Epithelial cell of proximal tubule (primary cell): Measurements from ENCODE around the gene OR2T1. TPM values are rescaled to one million over a fixed set of nuclear protein-coding genes. Genes with fewer than 3 reads are reported as not detected.

Source experiments
- DNase-seq: peaks from one replicate; pipeline ENCODE4 v3.0.0-alpha.2; 2011; ENCODE audit warnings: low read depth
- H3K4me3 ChIP-seq: 2 replicates; pipeline ENCODE4 v1.5.1; 2011; ENCODE audit warnings: low read depth, mild to moderate bottlenecking, low read length
- total RNA-seq: library from RNA; depleted of rRNA; stranded (reverse); fragments of >200 nt; gene quantifications from 2 replicates; pipeline ENCODE4 v1.2.3, GENCODE V29; 2015
- TF ChIP-seq, protein P1 (sequence below): conservative IDR thresholded peaks from 2 replicates; pipeline ENCODE4 v1.5.1; 2012; ENCODE audit warnings: low read depth, mild to moderate bottlenecking, low read length

The OR2T1 gene, protein sequence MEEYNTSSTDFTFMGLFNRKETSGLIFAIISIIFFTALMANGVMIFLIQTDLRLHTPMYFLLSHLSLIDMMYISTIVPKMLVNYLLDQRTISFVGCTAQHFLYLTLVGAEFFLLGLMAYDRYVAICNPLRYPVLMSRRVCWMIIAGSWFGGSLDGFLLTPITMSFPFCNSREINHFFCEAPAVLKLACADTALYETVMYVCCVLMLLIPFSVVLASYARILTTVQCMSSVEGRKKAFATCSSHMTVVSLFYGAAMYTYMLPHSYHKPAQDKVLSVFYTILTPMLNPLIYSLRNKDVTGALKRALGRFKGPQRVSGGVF
- total RNA-seq = not detected in 2 replicates

DNA sequence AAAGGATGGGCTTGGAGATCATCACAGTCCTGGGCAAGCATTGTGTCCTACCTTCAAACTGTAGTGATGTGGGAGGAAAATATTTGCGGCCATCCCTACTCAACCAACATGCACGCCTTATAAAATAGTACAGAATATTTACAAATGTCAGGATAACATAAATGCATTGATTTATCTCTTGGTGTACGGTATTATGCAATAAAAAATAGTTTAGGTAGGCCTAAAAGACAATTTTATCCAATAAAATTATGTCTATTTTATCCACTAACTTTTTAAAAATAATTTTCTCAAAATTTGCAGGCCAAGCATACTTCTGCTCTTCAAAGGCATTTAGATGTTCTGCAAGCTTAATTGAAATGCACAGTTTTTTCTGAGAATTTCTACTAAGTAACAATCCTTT is at the start of gene OR2T1:
TSS of gene OR2T1 (plus strand) at position 301 of the 400 bp plus-strand sequence. CDS start 3,100 bp downstream, outside the sequence.
- no peak for DNase-seq

DNA sequence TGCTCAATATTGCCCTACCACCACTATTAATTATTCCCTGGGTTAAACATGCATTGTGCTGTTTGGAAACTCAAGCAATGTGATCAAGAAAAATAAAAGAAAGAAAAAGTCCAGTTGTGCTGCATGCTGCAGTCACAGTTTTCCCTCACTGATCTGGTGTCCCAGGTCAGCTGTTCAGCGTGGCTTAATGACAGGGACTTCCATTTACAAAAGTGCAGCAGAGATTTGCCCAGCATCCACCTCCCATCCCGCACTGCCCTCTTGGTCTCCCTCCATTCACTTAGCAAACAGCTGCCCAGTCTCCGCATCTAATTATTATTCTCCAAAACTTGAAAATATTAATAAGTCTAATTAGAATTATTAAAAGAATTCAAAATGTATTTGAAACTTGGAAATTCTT is 43.4 kb upstream of the OR2T1 start:
- no peak for DNase-seq
- TF ChIP-seq, protein P1, sequence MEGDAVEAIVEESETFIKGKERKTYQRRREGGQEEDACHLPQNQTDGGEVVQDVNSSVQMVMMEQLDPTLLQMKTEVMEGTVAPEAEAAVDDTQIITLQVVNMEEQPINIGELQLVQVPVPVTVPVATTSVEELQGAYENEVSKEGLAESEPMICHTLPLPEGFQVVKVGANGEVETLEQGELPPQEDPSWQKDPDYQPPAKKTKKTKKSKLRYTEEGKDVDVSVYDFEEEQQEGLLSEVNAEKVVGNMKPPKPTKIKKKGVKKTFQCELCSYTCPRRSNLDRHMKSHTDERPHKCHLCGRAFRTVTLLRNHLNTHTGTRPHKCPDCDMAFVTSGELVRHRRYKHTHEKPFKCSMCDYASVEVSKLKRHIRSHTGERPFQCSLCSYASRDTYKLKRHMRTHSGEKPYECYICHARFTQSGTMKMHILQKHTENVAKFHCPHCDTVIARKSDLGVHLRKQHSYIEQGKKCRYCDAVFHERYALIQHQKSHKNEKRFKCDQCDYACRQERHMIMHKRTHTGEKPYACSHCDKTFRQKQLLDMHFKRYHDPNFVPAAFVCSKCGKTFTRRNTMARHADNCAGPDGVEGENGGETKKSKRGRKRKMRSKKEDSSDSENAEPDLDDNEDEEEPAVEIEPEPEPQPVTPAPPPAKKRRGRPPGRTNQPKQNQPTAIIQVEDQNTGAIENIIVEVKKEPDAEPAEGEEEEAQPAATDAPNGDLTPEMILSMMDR = no peak
- no peak overlapping the region for H3K4me3 ChIP-seq

More for the DNA sequence above, at the start of gene OR2T1:
- TF ChIP-seq, protein P1 = no peak
- no peak within 1 kb of the TSS for H3K4me3 ChIP-seq

DNA sequence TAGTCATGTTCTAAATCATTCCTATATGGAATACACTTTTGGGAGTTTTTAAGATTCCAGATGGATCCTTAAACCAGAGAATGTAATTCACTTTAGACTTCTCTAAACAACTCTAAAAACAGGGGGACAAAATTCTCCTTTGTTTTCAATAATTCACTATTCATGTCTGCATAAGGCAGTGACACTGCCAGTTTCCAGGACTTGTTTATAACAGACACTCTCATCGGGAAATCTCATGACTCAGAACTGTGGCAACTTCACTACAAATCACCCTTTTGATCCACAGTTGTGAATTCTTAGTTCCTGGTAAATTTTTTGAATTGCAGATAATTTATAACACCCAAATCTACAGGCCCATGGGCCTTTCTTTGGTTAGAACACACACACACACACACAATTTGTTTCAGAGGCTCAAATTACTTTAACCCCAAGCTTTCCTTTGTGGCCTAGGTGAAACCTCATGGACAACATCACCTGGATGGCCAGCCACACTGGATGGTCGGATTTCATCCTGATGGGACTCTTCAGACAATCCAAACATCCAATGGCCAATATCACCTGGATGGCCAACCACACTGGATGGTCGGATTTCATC is 41.6 kb upstream of the OR2T1 start, which contains the start of gene OR2T4:
TSS of gene OR2T4 (plus strand) at position 545 of the 595 bp plus-strand sequence. CDS start at position 545, 0 bp downstream.
- DNase-seq = no peak

GRCh38 chr1:248366609-248367008 is 36.2 kb upstream of the OR2T1 start:
- TF ChIP-seq, protein P1 = no peak
- no peak overlapping the region for H3K4me3 ChIP-seq
- no peak for DNase-seq

More for the DNA sequence above, 41.6 kb upstream of the OR2T1 start, which contains the start of gene OR2T4:
- H3K4me3 ChIP-seq = no peak within 1 kb of the TSS
- TF ChIP-seq, protein P1 = no peak

GRCh38 chr1:248372394-248372793 is 30.5 kb upstream of the OR2T1 start:
- no peak for DNase-seq
- no peak overlapping the region for H3K4me3 ChIP-seq
- TF ChIP-seq, protein P1 = no peak

DNA sequence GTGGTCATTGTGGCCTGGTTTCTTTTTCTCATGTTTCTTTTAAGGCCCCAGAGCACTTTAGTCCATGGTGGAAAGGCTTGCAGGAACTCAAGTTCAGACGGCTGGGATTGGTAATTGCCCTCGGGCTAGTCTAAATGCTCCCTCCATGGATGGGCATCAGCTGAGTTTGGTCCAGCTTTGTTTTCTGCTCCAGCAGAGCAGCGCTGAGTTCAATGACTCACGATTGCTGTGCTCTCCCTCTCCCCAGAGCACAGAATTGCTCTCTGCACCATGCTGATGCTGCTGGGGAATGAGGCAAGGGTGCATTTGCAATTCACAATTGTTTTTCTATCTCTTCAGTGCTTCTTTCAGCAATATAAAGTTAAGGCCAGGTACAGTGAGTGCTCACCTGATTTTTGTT is 29.1 kb upstream of the OR2T1 start:
- no peak overlapping the region for H3K4me3 ChIP-seq
- TF ChIP-seq, protein P1 = no peak
- no peak for DNase-seq

GRCh38 chr1:248375446-248375845 is 27.4 kb upstream of the OR2T1 start, which contains the start of gene OR2T6:
OR2T6 (plus strand) TSS chr1:248375746; CDS start chr1:248387609, 11,863 bp downstream.
- H3K4me3 ChIP-seq = no peak within 1 kb of the TSS

More at GRCh38 chr1:248375446-248375845, 27.4 kb upstream of the OR2T1 start, which contains the start of gene OR2T6:
- no peak for DNase-seq
- TF ChIP-seq, protein P1 = no peak
